ENCODE data around the gene ZNF521.
"Not testable (repeated sequence)": the region's sequence is repeated elsewhere in the genome, so short reads cannot be mapped to it uniquely, and the experiment has no call there.

The ZNF521 gene

GRCh38 chr18:25067275-25068025 is 284.5 kb downstream of the ZNF521 start:
- no peak for DNase-seq

- peak; percentile 46 for DNase-seq
These were observed 285.4 kb downstream of the ZNF521 start for GRCh38 chr18:25066516-25066915.

- DNase-seq, result no peak
These were observed 289.2 kb downstream of the ZNF521 start for GRCh38 chr18:25062720-25063119.

- DNase-seq, result no peak
These were observed 290.6 kb downstream of the ZNF521 start for GRCh38 chr18:25061395-25061794.

GRCh38 chr18:25058521-25058920 is 293.4 kb downstream of the ZNF521 start:
- no peak for DNase-seq

- DNase-seq, result no peak
These were observed 294.4 kb downstream of the ZNF521 start for GRCh38 chr18:25057491-25058050.

- DNase-seq, result no peak
These were observed 295.5 kb downstream of the ZNF521 start for GRCh38 chr18:25056429-25056828.

GRCh38 chr18:25055076-25055475 is 296.9 kb downstream of the ZNF521 start:
- DNase-seq, result peak; percentile 70

GRCh38 chr18:25053466-25053865 is 298.5 kb downstream of the ZNF521 start:
- DNase-seq, result peak; percentile 27

- peak; percentile 47 for DNase-seq
These were observed 299.4 kb downstream of the ZNF521 start for GRCh38 chr18:25052511-25052921.

GRCh38 chr18:25050605-25051004 is 301.4 kb downstream of the ZNF521 start:
- no peak for DNase-seq

GRCh38 chr18:25047983-25048382 is 304.0 kb downstream of the ZNF521 start:
- no peak for DNase-seq

- no peak for DNase-seq
These were observed 304.5 kb downstream of the ZNF521 start for GRCh38 chr18:25047421-25047820.

- DNase-seq, result no peak
These were observed 307.3 kb downstream of the ZNF521 start for GRCh38 chr18:25044694-25045093.

GRCh38 chr18:25043104-25043503 is 308.9 kb downstream of the ZNF521 start:
- DNase-seq, result no peak

- no peak for DNase-seq
These were observed 309.3 kb downstream of the ZNF521 start for GRCh38 chr18:25042641-25043051.

- no peak for DNase-seq
These were observed 312.2 kb downstream of the ZNF521 start for GRCh38 chr18:25039781-25040180.

GRCh38 chr18:25038261-25038660 is 313.7 kb downstream of the ZNF521 start:
- DNase-seq, result no peak

GRCh38 chr18:25033747-25034471 is 318.1 kb downstream of the ZNF521 start:
- no peak for DNase-seq

- not testable (repeated sequence) for DNase-seq
These were observed 318.8 kb downstream of the ZNF521 start for GRCh38 chr18:25033175-25033574.

- no peak for DNase-seq
These were observed 322.2 kb downstream of the ZNF521 start for GRCh38 chr18:25029802-25030201.

GRCh38 chr18:25019931-25020330 is 332.0 kb downstream of the ZNF521 start:
- no peak for DNase-seq

- DNase-seq, result no peak
These were observed 332.7 kb downstream of the ZNF521 start for GRCh38 chr18:25019086-25019860.

All from fibroblast of skin of abdomen (primary cell).